Small intestine (tissue), 7 donors: ENCODE measurements around the gene TGM2. TPM values are rescaled to one million over a fixed set of nuclear protein-coding genes. Genes with fewer than 3 reads are reported as not detected.

Experiments
- DNase-seq, 2 donors: peaks; one replicate each; pipeline versions ENCODE4 v3.0.0 to v3.0.0-alpha.2; 2013
- FAIRE-seq: peaks from 2 replicates; lab custom pipeline; 2012; peaks lifted over from hg19 to GRCh38; lab: Jason Lieb, UNC
- H3K27ac ChIP-seq, 3 donors: one replicate each; pipeline ENCODE4 v1.5.1; 2013; ENCODE audit warnings: low read length in 2 of 3, mild to moderate bottlenecking in 2 of 3, control low read depth in 1 of 3, inconsistent platforms in 1 of 3, low read depth in 1 of 3, moderate library complexity in 1 of 3
- H3K27me3 ChIP-seq, 3 donors: one replicate each; pipeline ENCODE4 v1.6.1; 2013; ENCODE audit warnings: low read length in 3 of 3, inconsistent platforms in 1 of 3; ENCODE audit not compliant: control insufficient read depth in 3 of 3, insufficient read depth in 3 of 3
- H3K36me3 ChIP-seq, 3 donors: one replicate each; pipeline ENCODE4 v1.6.1; 2013; ENCODE audit warnings: low read length in 3 of 3, inconsistent platforms in 1 of 3, low read depth in 1 of 3, mild to moderate bottlenecking in 1 of 3, moderate library complexity in 1 of 3; ENCODE audit not compliant: control insufficient read depth in 3 of 3, insufficient read depth in 2 of 3
- H3K4me1 ChIP-seq, 3 donors: one replicate each; pipeline ENCODE4 v1.6.1; 2013; ENCODE audit warnings: low read length in 2 of 3, inconsistent platforms in 1 of 3, low read depth in 1 of 3, mild to moderate bottlenecking in 1 of 3, moderate library complexity in 1 of 3; ENCODE audit not compliant: control insufficient read depth in 3 of 3, insufficient read depth in 2 of 3
- H3K4me3 ChIP-seq, 3 donors: one replicate each; pipeline ENCODE4 v1.5.1; 2013; ENCODE audit warnings: low read length in 3 of 3, control low read depth in 1 of 3, inconsistent platforms in 1 of 3, low read depth in 1 of 3, mild to moderate bottlenecking in 1 of 3, moderate library complexity in 1 of 3
- H3K9me3 ChIP-seq, 2 donors: one replicate each; pipeline ENCODE4 v1.6.1; 2013; ENCODE audit warnings: low read depth in 1 of 2, low read length in 1 of 2; ENCODE audit not compliant: control insufficient read depth in 2 of 2, insufficient read depth in 1 of 2
- WGBS, 3 donors: extraction: QIAGEN DNeasy Blood & Tissue Kit; methylation state at CpG; one replicate each; pipeline ENCODE4 v1.1.7; 2013; 5-methylcytosine and 5-hydroxymethylcytosine counted together
- polyA plus RNA-seq, 4 donors: library from polyadenylated mRNA; stranded (reverse) in 3 of 4; unstranded in 1 of 4; fragments of 200-250 nt in 3 of 4; fragments of 120-200 nt in 1 of 4; gene quantifications; one replicate each; pipeline versions ENCODE4 v1.2.1 to v1.2.3, GENCODE V29; 2013
- donor health status: healthy with polysubstance abuse.
- donor health status: control.
- donor health status: control.
- donor health status: Bipolar disorder and iron deficiency.
- donor health status: healthy.

The TGM2 gene
- polyA plus RNA-seq, 4 donors, result 19.7 to 332 (median 59.1) TPM

GRCh38 chr20:38190166-38190565 is 25.1 kb upstream of the TGM2 start:
- no peaks in the 10 kb centered on the region for H3K36me3 ChIP-seq
- FAIRE-seq (no peak), DNase-seq (no peak)
- H3K4me1 ChIP-seq, result no peaks in the 10 kb centered on the region
- WGBS, 3 donors, result 86 to 93% (median 91%) methylated on average over 6 of the region's 6 CpGs
- H3K4me3 ChIP-seq, result no peak overlapping the region
- H3K27ac ChIP-seq, result no peak overlapping the region
- no peaks in the 10 kb centered on the region for H3K9me3 ChIP-seq
- H3K27me3 ChIP-seq, result no peaks in the 10 kb centered on the region

DNA sequence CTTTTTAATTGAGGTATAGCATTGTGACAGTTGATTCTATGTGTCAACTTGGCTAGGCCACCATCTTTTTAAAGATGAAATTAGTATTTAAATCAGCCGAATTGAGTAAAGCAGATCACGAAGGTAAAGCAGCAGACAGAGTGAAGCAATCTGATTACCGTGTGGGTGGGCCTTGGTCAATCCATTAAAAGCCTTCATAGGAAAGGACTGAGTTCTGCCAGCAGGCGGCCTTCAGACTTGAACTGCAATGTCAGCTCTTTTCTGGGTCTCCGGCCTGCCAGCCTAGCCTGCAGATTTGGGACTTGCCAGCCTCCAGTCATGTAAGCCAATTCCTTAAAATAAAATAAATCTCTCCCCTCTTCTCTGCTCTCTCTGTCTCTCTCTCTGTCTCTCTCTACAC is 22.4 kb upstream of the TGM2 start:
- peaks cover 0 to 4% (median 0%) of the 10 kb centered on the region in 3 donors for H3K27me3 ChIP-seq
- no peaks in the 10 kb centered on the region for H3K4me1 ChIP-seq
- H3K9me3 ChIP-seq, result peaks cover 0 to 2% of the 10 kb centered on the region in 2 donors
- H3K36me3 ChIP-seq, result no peaks in the 10 kb centered on the region
- FAIRE-seq, result no peak
- no peak overlapping the region for H3K27ac ChIP-seq
- H3K4me3 ChIP-seq, result no peak overlapping the region
- no peak for DNase-seq
- WGBS, 3 donors, result 68 to 78% (median 71%) methylated on average over 5 of the region's 5 CpGs

DNA sequence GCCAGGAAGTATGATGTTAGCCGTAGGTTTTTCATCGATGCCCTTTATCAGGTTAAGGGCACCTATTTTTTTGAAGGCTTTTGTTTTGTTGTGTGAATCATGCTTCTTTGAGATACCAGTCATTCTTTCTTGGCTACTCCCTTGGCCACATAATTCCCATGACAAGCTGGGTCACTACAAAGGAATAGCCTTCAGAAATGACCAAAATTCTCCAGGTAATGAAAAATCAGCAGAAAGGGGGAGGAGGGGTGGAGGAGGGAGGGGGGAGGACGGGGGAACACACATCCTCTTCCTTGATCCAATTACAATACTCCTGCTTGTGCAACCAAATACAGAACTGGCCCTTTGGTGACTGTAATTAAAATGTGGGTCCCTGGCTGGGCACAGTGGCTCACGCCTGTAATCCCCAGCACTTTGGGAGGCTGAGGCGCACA is 21.7 kb upstream of the TGM2 start:
- FAIRE-seq (no peak), DNase-seq (no peak)
- 59 to 76% (median 62%) methylated on average over 5 of the region's 5 CpGs for WGBS, 3 donors
- Histone ChIP-seq H3K27me3 (peaks cover 0 to 4% (median 0%) of the 10 kb centered on the region in 3 donors), H3K9me3 (peaks cover 0 to 6% of the 10 kb centered on the region in 2 donors), H3K27ac (no peak overlapping the region), H3K4me1 (no peaks in the 10 kb centered on the region), H3K4me3 (no peak overlapping the region), H3K36me3 (no peaks in the 10 kb centered on the region)

DNA sequence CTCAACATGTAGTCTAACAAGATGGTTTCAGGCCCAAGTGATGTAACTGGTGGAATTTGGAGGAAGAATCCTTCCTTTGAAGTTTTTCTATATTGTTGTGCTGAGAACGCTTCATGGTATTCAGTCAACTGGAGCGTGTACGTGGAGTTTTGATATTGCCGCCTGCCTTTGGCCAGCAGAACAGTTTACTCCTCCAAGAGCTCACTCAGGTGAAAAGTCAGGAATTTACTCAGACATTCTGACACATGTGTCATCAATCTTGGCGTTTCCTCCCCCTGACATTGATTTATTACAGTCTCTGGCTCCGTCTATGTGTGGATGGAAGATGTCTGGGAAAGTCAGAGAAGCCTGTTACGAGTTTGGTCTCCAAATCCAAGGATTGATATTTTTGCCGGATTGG is 19.0 kb upstream of the TGM2 start:
- Histone ChIP-seq H3K4me1 (no peaks in the 10 kb centered on the region), H3K27ac (no peak overlapping the region), H3K9me3 (peaks cover 0 to 16% of the 10 kb centered on the region in 2 donors), H3K27me3 (peaks cover 0 to 4% (median 0%) of the 10 kb centered on the region in 3 donors), H3K36me3 (no peaks in the 10 kb centered on the region), H3K4me3 (no peak overlapping the region)
- FAIRE-seq (no peak), DNase-seq (no peak)
- 54 to 64% (median 61%) methylated on average over 8 of the region's 8 CpGs for WGBS, 3 donors

GRCh38 chr20:38181971-38182370 is 16.9 kb upstream of the TGM2 start:
- H3K27me3 ChIP-seq, result peaks cover 0 to 8% (median 0%) of the 10 kb centered on the region in 3 donors
- 94 to 99% (median 98%) methylated on average over 3 of the region's 3 CpGs for WGBS, 3 donors
- H3K27ac ChIP-seq, result no peak overlapping the region
- no peaks in the 10 kb centered on the region for H3K4me1 ChIP-seq
- H3K4me3 ChIP-seq, result no peak overlapping the region
- DNase-seq (no peak), FAIRE-seq (no peak)
- no peaks in the 10 kb centered on the region for H3K36me3 ChIP-seq
- H3K9me3 ChIP-seq, result peaks cover 0 to 16% of the 10 kb centered on the region in 2 donors

DNA sequence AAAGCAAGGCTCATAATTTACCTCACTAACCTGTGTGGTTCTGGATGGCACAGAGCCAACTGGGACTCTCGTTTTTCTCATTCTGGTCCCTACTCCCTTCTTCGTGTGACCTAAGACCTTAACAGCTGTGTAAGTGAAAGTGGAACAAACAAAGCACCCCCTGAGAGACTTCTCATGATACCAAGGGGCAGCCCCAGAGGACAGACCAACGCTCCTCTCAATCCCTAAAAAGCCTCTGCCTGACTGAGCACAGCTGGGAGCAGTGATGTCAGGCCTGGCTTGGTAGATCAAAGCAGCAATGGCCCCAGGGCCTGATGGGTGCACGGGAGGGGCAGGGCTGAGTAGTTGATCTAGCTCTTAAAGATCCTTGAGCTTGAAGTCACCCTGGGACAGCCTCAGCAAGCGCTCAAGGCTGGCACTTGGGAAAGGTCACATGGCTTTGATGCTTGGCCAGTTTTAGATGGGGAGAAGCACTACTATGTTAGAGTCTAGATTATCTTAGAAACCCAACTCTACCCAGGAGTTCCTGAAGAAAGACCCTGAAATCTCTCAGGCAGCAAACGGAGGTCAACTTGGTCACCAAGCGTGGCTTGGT is 16.2 kb upstream of the TGM2 start:
- DNase-seq (no peak), FAIRE-seq (no peak)
- no peaks in the 10 kb centered on the region for H3K36me3 ChIP-seq
- WGBS, 3 donors, result 67 to 85% (median 72%) methylated on average over 7 of the region's 7 CpGs
- H3K4me3 ChIP-seq, result no peak overlapping the region
- peaks cover 0 to 10% (median 0%) of the 10 kb centered on the region in 3 donors for H3K27me3 ChIP-seq
- peaks cover 0 to 16% of the 10 kb centered on the region in 2 donors for H3K9me3 ChIP-seq
- no peak overlapping the region for H3K27ac ChIP-seq
- H3K4me1 ChIP-seq, result no peaks in the 10 kb centered on the region

DNA sequence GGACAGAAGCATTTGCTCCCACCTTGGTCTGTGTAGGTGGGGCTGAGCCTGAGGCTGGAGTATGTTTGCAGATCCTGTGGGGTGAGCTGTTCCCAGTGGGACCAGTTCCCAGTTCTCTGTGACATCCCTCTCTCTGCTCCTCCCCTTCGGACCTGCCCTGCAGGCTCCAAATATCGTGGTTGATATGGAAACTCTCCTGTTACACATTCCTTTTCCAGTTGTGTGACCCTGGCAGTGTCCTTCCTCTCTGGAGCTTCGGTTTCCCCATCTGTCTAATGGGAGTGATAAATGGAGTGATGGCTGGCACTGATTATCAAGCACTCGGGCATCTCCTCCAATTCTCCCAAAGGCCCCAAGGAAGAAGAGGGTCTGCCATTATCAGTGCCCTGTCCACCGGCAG is 15.7 kb upstream of the TGM2 start:
- DNase-seq, result no peak
- FAIRE-seq, result no peak
- no peak overlapping the region for H3K27ac ChIP-seq
- no peak overlapping the region for H3K4me3 ChIP-seq
- no peaks in the 10 kb centered on the region for H3K36me3 ChIP-seq
- peaks cover 0 to 10% (median 0%) of the 10 kb centered on the region in 3 donors for H3K27me3 ChIP-seq
- WGBS, 3 donors, result 64 to 68% (median 66%) methylated on average over 5 of the region's 5 CpGs
- peaks cover 0 to 16% of the 10 kb centered on the region in 2 donors for H3K9me3 ChIP-seq
- H3K4me1 ChIP-seq, result no peaks in the 10 kb centered on the region

DNA sequence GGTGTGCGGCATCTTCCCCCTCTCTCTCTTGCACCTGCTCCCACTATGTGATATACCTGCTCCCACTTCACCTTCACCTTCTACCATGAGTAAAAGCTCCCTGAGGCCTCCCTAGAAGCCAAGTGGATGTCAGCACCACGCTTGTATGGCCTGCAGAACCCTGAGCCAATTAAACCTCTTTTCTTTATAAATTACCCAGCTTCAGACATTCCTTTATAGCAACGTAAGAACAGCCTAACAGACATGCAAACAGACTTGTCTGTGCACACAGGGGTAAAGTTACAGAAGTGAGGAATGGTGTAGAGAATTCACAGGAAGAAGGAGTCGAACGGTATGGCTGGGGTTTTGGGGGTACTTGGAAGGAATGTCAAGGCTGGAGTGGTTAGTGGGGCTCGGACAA is 14.8 kb upstream of the TGM2 start:
- Histone ChIP-seq H3K27ac (no peak overlapping the region), H3K36me3 (no peaks in the 10 kb centered on the region), H3K27me3 (peaks cover 0 to 10% (median 0%) of the 10 kb centered on the region in 3 donors), H3K9me3 (peaks cover 0 to 16% of the 10 kb centered on the region in 2 donors), H3K4me3 (no peak overlapping the region), H3K4me1 (no peaks in the 10 kb centered on the region)
- FAIRE-seq, result no peak
- WGBS, 3 donors, result 58 to 63% (median 61%) methylated on average over 6 of the region's 6 CpGs
- DNase-seq, result no peak

- Histone ChIP-seq H3K9me3 (peaks cover 0 to 16% of the 10 kb centered on the region in 2 donors), H3K27ac (no peak overlapping the region), H3K4me3 (no peak overlapping the region), H3K36me3 (no peaks in the 10 kb centered on the region), H3K27me3 (peaks cover 0 to 9% (median 0%) of the 10 kb centered on the region in 3 donors), H3K4me1 (no peaks in the 10 kb centered on the region)
- no peak for FAIRE-seq
- no peak for DNase-seq
- WGBS, 3 donors, result 79 to 88% (median 85%) methylated on average over 4 of the region's 4 CpGs
Observed at GRCh38 chr20:38178581-38178980, 13.5 kb upstream of the TGM2 start.
